Upper lobe of left lung (tissue), 4 donors: ENCODE data around the gene KNSTRN.

Experiments used
- CTCF ChIP-seq, 6 experiments: fragments of 450-650 bp in 4 of 6; fragments of 200-600 bp in 2 of 6; sonication (generic) in 2 of 6; IDR thresholded peaks; one replicate each; pipeline ENCODE4 v1.5.1; 2016 to 2019; ENCODE audit warnings: antibody characterized with exemption in 6 of 6
- POLR2AphosphoS5 ChIP-seq, 2 donors: sonication (generic); formaldehyde crosslinking; IDR thresholded peaks; one replicate each; pipeline ENCODE4 v1.5.1; 2017; ENCODE audit warnings: antibody characterized with exemption in 2 of 2

- no peak for TF ChIP-seq POLR2AphosphoS5 (IDR thresholded peaks at IDR 0.05)
- no peak for TF ChIP-seq CTCF (IDR thresholded peaks at IDR 0.05)
Measured at GRCh38 chr15:40363611-40364010, 18.9 kb upstream of the KNSTRN start.
